ENCODE measurements around the gene EFNB3. TPM values are rescaled to one million over a fixed set of nuclear protein-coding genes. Genes with fewer than 3 reads are reported as not detected.

EFNB3 gene
- total and polyA plus RNA-seq, 10 of the 15 experiments (the other 5 are each of a cell fraction or from before 2014, with no cell fraction given) = 0.01 to 0.13 (median 0.04) TPM; not detected in 5

DNA sequence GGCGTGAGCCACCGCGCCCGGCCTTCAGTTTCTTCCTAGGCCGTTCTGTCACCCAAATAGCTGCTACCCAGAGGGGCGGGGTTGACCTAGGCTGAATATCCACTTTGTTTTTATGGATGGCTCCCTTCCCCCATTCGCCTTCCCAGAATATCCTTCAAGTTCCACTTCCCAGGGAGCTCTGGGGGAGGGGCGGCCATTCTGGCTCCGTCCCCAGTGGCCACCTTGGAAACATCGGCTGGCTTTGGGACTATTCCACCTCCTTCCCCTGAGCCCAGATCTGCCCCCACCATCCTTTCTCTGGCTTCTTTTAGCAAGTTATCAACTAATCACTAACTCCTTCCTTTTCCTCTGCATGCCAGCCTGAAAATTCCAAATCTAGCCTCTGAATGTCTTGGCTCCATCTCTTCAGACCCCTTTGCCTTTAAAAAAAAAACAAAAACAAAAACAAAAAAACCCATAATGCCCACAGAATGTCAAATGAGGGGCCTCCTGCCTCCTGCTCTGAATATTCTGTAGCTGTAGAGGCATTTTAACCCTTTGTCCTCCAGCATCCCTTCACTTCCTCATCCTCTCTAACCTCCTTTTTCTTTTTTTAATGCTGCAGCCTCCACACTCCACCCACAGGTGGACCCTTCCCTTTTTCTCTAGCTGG lies 47.9 kb upstream of the EFNB3 start:
- Histone ChIP-seq H3K4me3 (no peak overlapping the region), H3K36me3 (ENCODE audit: control insufficient read depth in 2 of 2, insufficient read depth in 2 of 2, low read length in 1 of 2) (no peaks in the 10 kb centered on the region), H3K27ac (ENCODE audit: control insufficient read depth, insufficient read depth) (no peak overlapping the region), H4K20me1 (ENCODE audit: control insufficient read depth, insufficient read depth) (no peaks in the 10 kb centered on the region), H3K4me2 (ENCODE audit: control insufficient read depth, insufficient read depth) (no peak overlapping the region), H3K4me1 (ENCODE audit: control insufficient read depth, insufficient read depth, low read length) (no peaks in the 10 kb centered on the region), H3K9me3 (replicated peaks; ENCODE audit: control insufficient read depth, insufficient read depth, low read length) (no peaks in the 10 kb centered on the region), H2AFZ (ENCODE audit: control insufficient read depth, low read depth, low read length) (no peak overlapping the region), H3K79me2 (ENCODE audit: control insufficient read depth, insufficient read depth, low read length) (no peaks in the 10 kb centered on the region), H3K9ac (ENCODE audit: control insufficient read depth, insufficient read depth, low read length) (no peak overlapping the region), H3K27me3 (replicated peaks in 1 of 2; ENCODE audit: control insufficient read depth in 2 of 2, insufficient read depth in 2 of 2, low read length in 1 of 2) (peaks cover 0 to 3% of the 10 kb centered on the region in 2 experiments; a peak in 2 of 4 replicates)
- FAIRE-seq (no peak), ATAC-seq (no peak), DNase-seq (ENCODE audit: low read depth, low spot score) (no peak)
- SMC1A ChIA-PET (ENCODE audit: uncharacterized antibody, unreplicated experiment) = interaction anchor here (1.4 kb wide), 1 partner anchor 30 kb away, joined by 3 read pairs; the partner anchor contains the start of gene TP53
- in situ Hi-C loops (cut with MboI) = no loop called here
- no TSS peak for BruUV-seq (replicated peaks)
- WGBS (ENCODE audit: insufficient coverage, insufficient replicate concordance, low lambda C conversion rate, missing lambda C conversion rate) = 86% methylated on average over 10 of the region's 10 CpGs
- TF ChIP-seq IRF4 (IDR thresholded peaks at IDR 0.05; ENCODE audit: low read depth, low read length) (no peak), ZZZ3 (IDR thresholded peaks at IDR 0.05; ENCODE audit: control insufficient read depth, insufficient read length, low read depth) (no peak), KLF5 (IDR thresholded peaks at IDR 0.05; ENCODE audit: partially characterized antibody) (no peak), ZSCAN29 (IDR thresholded peaks at IDR 0.05) (no peak), CBX3 (IDR thresholded peaks at IDR 0.05; ENCODE audit: borderline replicate concordance, low read depth) (no peak), SREBF1 (IDR thresholded peaks at IDR 0.05; ENCODE audit: low read length) (no peak), SIN3A (IDR thresholded peaks at IDR 0.05; ENCODE audit: low read depth, low read length) (no peak), ASH2L (IDR thresholded peaks at IDR 0.05; ENCODE audit: borderline replicate concordance, low read depth) (no peak), CEBPB (IDR thresholded peaks at IDR 0.05; ENCODE audit: borderline replicate concordance in 1 of 2, low read depth in 2 of 2, low read length in 2 of 2) (no peak), RBBP5 (conservative IDR thresholded peaks at IDR 0.05) (no peak), ZNF622 (IDR thresholded peaks at IDR 0.05) (no peak), GABPA (IDR thresholded peaks at IDR 0.05; ENCODE audit: low read depth) (no peak), NFIC (IDR thresholded peaks at IDR 0.05; ENCODE audit: low read depth, low read length) (no peak), MEF2B (IDR thresholded peaks at IDR 0.05; ENCODE audit: partially characterized antibody, poor library complexity, severe bottlenecking) (no peak)
- TF ChIP-seq, protein P1, sequence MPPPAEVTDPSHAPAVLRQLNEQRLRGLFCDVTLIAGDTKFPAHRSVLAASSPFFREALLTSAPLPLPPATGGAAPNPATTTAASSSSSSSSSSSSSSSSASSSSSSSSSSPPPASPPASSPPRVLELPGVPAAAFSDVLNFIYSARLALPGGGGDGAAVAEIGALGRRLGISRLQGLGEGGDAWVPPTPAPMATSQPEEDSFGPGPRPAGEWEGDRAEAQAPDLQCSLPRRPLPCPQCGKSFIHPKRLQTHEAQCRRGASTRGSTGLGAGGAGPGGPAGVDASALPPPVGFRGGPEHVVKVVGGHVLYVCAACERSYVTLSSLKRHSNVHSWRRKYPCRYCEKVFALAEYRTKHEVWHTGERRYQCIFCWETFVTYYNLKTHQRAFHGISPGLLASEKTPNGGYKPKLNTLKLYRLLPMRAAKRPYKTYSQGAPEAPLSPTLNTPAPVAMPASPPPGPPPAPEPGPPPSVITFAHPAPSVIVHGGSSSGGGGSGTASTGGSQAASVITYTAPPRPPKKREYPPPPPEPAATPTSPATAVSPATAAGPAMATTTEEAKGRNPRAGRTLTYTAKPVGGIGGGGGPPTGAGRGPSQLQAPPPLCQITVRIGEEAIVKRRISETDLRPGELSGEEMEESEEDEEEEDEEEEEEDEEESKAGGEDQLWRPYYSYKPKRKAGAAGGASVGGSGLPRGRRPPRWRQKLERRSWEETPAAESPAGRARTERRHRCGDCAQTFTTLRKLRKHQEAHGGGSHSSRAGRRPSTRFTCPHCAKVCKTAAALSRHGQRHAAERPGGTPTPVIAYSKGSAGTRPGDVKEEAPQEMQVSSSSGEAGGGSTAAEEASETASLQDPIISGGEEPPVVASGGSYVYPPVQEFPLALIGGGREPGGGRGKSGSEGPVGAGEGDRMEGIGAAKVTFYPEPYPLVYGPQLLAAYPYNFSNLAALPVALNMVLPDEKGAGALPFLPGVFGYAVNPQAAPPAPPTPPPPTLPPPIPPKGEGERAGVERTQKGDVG (CRISPR knock-in tag; IDR thresholded peaks at IDR 0.05) = no peak
- TF ChIP-seq, protein P2, sequence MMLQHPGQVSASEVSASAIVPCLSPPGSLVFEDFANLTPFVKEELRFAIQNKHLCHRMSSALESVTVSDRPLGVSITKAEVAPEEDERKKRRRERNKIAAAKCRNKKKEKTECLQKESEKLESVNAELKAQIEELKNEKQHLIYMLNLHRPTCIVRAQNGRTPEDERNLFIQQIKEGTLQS (IDR thresholded peaks at IDR 0.05; ENCODE audit: borderline replicate concordance, extremely low read depth, low read depth, low read length) = no peak
- TF ChIP-seq, protein P3, sequence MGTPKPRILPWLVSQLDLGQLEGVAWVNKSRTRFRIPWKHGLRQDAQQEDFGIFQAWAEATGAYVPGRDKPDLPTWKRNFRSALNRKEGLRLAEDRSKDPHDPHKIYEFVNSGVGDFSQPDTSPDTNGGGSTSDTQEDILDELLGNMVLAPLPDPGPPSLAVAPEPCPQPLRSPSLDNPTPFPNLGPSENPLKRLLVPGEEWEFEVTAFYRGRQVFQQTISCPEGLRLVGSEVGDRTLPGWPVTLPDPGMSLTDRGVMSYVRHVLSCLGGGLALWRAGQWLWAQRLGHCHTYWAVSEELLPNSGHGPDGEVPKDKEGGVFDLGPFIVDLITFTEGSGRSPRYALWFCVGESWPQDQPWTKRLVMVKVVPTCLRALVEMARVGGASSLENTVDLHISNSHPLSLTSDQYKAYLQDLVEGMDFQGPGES (IDR thresholded peaks at IDR 0.05) = no peak
- POLR2A ChIA-PET = interaction anchor here (0.6 kb wide), 1 partner anchor 20 kb away, joined by 3 read pairs; no protein-coding TSS in a partner anchor
- intact Hi-C loops (cut with micrococcal nuclease; ENCODE audit: unreplicated experiment) = no loop called here
- CTCF ChIA-PET = interaction anchor here (0.6 kb wide), 1 partner anchor 378 kb away, joined by 5 read pairs; no protein-coding TSS in a partner anchor
- RAD21 ChIA-PET (ENCODE audit: unreplicated experiment) = no interaction called here
